GM19025 (cell line): ENCODE data around the gene LSM12.
"Not testable (repeated sequence)": the region's sequence is repeated elsewhere in the genome, so short reads cannot be mapped to it uniquely, and the experiment has no call there.

ENCODE experiments used
- ATAC-seq: cut with Tn5 transposase; IDR thresholded peaks from one replicate; pipeline ENCODE4 v1.9.1; 2021; ENCODE audit warnings: mild to moderate bottlenecking, low read depth, moderate library complexity; ENCODE audit not compliant: unreplicated experiment

LSM12 gene

GRCh38 chr17:44076716-44077594 is 10.5 kb upstream of the LSM12 start:
- ATAC-seq = no peak

DNA sequence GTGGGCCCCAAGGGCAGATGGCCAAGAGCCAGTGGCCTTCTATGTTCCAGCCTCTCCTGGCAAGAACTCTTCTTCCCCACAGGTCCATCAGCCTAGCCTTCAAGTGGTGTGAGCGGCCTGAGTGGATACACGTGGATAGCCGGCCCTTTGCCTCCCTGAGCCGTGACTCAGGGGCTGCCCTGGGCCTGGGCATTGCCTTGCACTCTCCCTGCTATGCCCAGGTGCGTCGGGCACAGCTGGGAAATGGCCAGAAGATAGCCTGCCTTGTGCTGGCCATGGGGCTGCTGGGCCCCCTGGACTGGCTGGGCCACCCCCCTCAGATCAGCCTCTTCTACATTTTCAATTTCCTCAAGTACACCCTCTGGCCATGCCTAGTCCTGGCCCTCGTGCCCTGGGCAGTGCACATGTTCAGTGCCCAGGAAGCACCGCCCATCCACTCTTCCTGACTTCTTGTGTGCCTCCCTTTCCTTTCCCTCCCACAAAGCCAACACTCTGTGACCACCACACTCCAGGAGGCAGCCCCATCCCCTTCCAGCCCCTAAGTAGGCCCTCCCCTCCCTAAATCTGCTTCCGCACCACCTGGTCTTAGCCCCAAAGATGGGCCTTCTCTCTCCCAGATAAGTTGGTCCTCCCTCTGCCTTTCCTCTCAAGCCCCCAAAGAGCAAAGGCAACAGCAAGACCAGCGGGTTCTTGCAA is 9.3 kb upstream of the LSM12 start:
- ATAC-seq = no peak

- ATAC-seq = no peak
Measured at GRCh38 chr17:44074911-44075285, 8.4 kb upstream of the LSM12 start.

GRCh38 chr17:44074231-44074910 is 7.9 kb upstream of the LSM12 start:
- no peak for ATAC-seq

GRCh38 chr17:44071772-44072171 is 5.3 kb upstream of the LSM12 start:
- ATAC-seq = no peak

- ATAC-seq = no peak
Measured at GRCh38 chr17:44071198-44071520, 4.7 kb upstream of the LSM12 start.

- ATAC-seq = peak; percentile 71
Measured at GRCh38 chr17:44070455-44071197, 4.2 kb upstream of the LSM12 start, which contains the start of gene G6PC3. Gene G6PC3 (plus strand): TSS chr17:44070735. CDS start chr17:44070966, 231 bp downstream.

DNA sequence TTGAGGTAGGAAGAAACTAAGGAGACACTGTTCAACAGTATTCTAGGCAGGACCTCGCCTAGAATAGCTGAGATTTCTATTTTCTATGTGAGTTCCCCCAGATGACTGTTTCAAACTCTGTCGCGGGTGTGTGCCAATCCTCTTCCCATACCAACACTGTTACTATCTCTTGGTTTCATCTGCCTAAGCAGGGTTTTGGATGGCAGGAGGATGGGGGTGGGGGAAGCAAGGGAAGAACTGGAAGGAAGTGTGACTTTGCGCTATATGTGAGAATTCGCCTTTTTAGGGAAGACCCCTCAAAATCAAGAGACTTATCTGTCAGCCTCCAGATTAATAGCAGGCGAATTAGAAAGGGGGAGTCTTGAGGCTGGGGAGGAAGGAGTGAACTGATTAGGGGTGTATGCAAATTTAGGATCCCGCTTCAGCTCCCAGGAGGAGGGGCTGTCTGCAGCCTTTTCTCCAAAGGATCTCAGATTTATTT is 3.5 kb upstream of the LSM12 start:
- peak; percentile 4 for ATAC-seq

- ATAC-seq = no peak
Measured at GRCh38 chr17:44067545-44067940, 1.1 kb upstream of the LSM12 start.

- ATAC-seq = no peak
Measured at GRCh38 chr17:44065668-44066203, 735 bp downstream of the LSM12 start.

- no peak for ATAC-seq
Measured at GRCh38 chr17:44063704-44064639, 2.5 kb downstream of the LSM12 start.

DNA sequence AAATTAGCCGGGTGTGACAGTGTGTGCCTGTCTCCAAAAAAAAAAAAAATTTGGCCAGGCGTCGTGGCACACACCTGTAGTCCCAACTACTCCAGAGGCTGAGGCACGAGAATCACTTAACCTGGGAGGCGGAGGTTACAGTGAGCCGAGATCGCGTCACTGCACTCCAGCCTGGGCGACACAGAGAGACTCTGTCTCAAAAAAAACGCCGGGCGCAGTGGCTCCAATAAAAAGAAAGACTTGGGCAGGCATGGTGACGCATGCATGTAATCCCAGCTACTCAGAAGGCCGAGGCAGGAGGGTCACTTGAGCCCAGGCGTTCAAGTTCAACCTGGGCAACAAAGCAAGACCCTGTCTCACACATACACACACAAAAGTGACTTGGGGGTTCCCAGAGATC is 3.6 kb downstream of the LSM12 start:
- no peak for ATAC-seq

DNA sequence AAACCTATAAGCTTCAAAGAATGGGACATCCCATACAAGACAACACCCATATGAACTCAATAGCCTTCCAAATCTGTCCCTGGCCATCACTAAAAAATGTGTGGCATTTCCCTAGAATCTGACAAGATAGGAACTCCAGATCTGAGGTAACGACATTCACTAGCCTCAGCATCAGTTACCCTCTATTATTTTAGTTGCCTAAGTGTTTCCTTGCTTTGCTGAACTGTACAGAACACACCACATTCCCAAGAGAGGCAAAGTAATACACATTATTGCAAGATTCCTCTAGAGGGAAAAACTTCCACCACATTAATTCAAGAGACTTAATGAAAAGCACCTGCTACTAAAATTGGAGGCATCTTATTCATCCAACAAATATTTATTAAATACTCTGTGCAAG is 5.0 kb downstream of the LSM12 start:
- ATAC-seq = no peak

GRCh38 chr17:44059101-44059892 is 7.2 kb downstream of the LSM12 start:
- no peak for ATAC-seq

DNA sequence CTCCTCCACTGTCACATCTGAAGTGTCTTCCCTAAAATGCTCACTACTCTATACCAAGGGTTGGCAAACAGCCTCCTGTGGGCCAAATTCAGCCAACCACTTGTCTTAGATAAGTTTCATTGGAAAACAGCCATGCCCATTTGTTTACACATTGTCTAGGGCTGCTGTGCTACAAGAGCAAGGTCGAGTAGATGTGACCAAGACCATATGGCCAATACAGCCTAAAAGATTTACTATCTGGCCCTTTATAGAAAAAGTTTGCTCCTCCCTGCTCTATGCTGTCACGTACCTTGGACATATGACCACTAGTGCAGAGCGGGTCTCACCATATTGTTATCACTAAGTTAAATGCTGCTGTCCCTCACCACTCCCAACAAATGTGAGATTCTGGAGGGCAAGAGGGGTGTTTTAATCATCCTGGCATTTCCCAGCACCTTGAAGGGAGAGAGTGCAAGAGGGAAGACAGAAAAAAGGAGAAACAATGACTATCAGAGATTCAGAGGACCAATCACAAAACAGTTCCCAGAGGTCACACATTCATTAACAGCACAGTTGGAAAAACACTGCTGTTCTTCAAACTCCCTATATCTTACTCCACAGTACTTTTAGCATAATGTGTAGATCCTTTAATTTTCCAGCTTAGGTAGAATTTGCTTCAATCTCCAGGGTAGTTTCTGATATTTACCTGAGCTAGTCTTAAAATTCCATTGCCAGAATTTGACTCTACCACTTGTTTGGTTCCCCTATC is 13.2 kb downstream of the LSM12 start:
- no peak for ATAC-seq

DNA sequence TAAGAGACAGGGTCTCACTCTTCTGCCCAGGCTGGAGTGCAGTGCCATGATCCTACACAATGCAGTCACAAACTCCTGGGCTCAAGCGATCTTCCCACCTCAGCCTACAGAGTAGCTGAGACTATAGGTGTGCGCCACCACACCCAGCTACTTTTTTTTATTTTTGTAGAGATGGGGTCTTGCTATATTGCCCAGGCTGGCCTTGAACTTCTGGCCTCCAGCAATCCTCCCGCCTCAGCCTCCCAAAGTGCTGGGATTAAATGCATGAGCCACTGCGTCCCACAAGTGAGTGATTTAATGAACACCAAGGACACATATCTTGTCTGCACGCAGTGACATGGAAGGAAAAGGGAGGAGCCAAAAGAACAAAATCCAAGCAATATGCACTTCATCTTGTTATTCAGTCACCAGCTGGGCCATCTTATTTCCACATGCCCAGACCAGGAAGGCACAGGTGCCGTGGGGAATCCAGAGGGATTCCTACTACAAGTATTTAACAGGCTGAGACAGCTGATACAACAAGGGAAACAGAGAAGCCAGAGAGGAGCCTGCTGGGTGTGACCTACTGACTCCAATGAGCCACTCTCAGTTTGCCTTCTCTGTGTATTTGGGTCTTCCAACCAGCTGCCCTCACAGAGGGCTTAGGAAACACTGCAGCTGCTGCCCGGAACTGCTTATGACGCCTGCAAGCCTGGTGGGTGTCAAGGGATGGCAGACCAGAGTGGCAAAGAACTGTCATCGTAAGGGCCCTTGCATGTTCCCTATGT is 17.0 kb downstream of the LSM12 start:
- ATAC-seq = no peak

- not testable (repeated sequence) for ATAC-seq
Measured at GRCh38 chr17:44046893-44047292, 19.6 kb downstream of the LSM12 start.
